Cardiac muscle cell (in vitro differentiated cells and primary cell): ENCODE results near the gene ZBTB42. TPM values are rescaled to one million over a fixed set of nuclear protein-coding genes. Genes with fewer than 3 reads are reported as not detected.

ENCODE experiments used
- DNase-seq, 2 donors: peaks; one replicate each; pipeline versions ENCODE4 v3.0.0 to v3.0.0-alpha.2; 2010 to 2017; ENCODE audit warnings: low read depth in 1 of 2, low spot score in 1 of 2
- H3K27ac ChIP-seq: fragments of 200-600 bp; sonication (generic); 2 replicates; pipeline ENCODE4 v1.5.1; 2016
- H3K27me3 ChIP-seq: fragments of 200-600 bp; sonication (generic); 2 replicates; pipeline ENCODE4 v1.6.0; 2016; ENCODE audit warnings: control low read depth
- H3K36me3 ChIP-seq: fragments of 200-600 bp; sonication (generic); 2 replicates; pipeline ENCODE4 v1.5.1; 2016; ENCODE audit warnings: control low read depth
- H3K4me1 ChIP-seq: fragments of 200-600 bp; sonication (generic); 2 replicates; pipeline ENCODE4 v1.8.1; 2017; ENCODE audit warnings: low read depth, mild to moderate bottlenecking, mixed run types
- H3K4me3 ChIP-seq: fragments of 200-600 bp; sonication (generic); 2 replicates; pipeline ENCODE4 v1.5.1; 2016; ENCODE audit warnings: mild to moderate bottlenecking
- H3K9me3 ChIP-seq: fragments of 200-600 bp; sonication (generic); 2 replicates; pipeline ENCODE4 v1.5.1; 2017; ENCODE audit warnings: low read depth, mild to moderate bottlenecking, control low read depth
- CTCF ChIP-seq: IDR thresholded peaks from 2 replicates; pipeline ENCODE4 v1.5.1; 2012; ENCODE audit warnings: low read depth, mild to moderate bottlenecking, low read length
- polyA plus RNA-seq: library from polyadenylated mRNA; unstranded; fragments of >200 nt; fragmentation: Nextera tagmentation; extraction: Ambion mirVana; gene quantifications from 2 replicates; pipeline ENCODE4 v1.2.1, GENCODE V29; 2016
- total RNA-seq: library from RNA; depleted of rRNA; stranded (reverse); fragments of >200 nt; gene quantifications from 2 replicates; pipeline ENCODE4 v1.2.3, GENCODE V29; 2016

The ZBTB42 gene
- total and polyA plus RNA-seq, 2 experiments from 2014 or later = 9.6 to 26.4 TPM

GRCh38 chr14:104816616-104816884 lies 15.6 kb downstream of the ZBTB42 start:
- Histone ChIP-seq H3K27me3 (no peaks in the 10 kb centered on the region), H3K4me1 (peaks cover 8% of the 10 kb centered on the region), H3K9me3 (no peaks in the 10 kb centered on the region), H3K27ac (peak overlapping the region; percentile 90), H3K4me3 (peak overlapping the region; percentile 77), H3K36me3 (no peaks in the 10 kb centered on the region)
- TF ChIP-seq CTCF = no peak
- no peak for DNase-seq

DNA sequence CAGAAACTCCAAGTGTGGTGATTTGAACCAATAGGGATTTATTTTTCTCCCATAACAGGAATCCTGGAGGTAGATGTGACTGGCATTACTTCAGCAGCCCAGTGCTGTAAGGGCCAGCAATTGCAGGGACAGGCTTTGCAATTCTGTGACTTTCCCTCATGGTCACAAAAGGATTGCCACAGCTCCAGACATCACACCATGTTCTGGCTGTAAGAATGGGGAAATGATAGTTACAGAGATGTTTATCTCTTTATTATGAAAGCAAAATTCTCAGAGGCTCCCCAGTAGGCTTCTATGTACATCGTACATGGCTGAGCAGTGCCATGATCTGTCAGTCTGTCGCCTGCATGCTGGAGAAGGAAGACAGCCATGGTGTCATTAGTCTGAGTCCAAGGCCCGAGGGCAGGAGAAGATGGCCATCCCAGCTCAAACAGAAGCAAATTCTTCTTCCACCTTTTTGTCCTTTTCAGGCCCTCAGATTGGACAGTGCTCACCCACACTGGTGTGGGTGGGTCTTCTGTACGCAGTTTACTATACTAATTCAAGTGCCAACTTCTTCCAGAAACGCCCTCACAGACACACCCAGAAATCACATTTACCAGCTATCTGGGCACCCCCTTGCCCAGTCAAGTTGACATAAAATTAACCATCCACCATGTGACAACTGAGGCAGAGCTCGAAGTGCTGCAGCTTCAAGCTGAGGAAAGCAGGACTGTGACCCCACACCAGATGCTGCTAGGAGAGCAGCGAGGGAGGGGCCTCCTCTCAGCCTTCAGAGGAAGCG lies 17.2 kb downstream of the ZBTB42 start:
- Histone ChIP-seq H3K9me3 (no peaks in the 10 kb centered on the region), H3K4me3 (no peak overlapping the region), H3K4me1 (peaks cover 8% of the 10 kb centered on the region), H3K27me3 (no peaks in the 10 kb centered on the region), H3K27ac (no peak overlapping the region), H3K36me3 (no peaks in the 10 kb centered on the region)
- TF ChIP-seq CTCF = no peak
- DNase-seq = no peak

- Histone ChIP-seq H3K27me3 (no peaks in the 10 kb centered on the region), H3K4me1 (peaks cover 8% of the 10 kb centered on the region), H3K36me3 (no peaks in the 10 kb centered on the region), H3K9me3 (no peaks in the 10 kb centered on the region), H3K4me3 (no peak overlapping the region), H3K27ac (no peak overlapping the region)
- DNase-seq = no peak
- TF ChIP-seq CTCF = no peak
Observed at GRCh38 chr14:104818714-104819161, 17.8 kb downstream of the ZBTB42 start.

GRCh38 chr14:104819361-104819781 lies 18.5 kb downstream of the ZBTB42 start:
- no peaks in the 10 kb centered on the region for H3K36me3 ChIP-seq
- H3K9me3 ChIP-seq = no peaks in the 10 kb centered on the region
- H3K27ac ChIP-seq = no peak overlapping the region
- H3K4me1 ChIP-seq = peaks cover 8% of the 10 kb centered on the region
- H3K27me3 ChIP-seq = no peaks in the 10 kb centered on the region
- TF ChIP-seq CTCF = no peak
- H3K4me3 ChIP-seq = no peak overlapping the region
- no peak for DNase-seq

GRCh38 chr14:104820669-104821228 lies 19.8 kb downstream of the ZBTB42 start:
- DNase-seq = peak; percentile 80 to 81

More at GRCh38 chr14:104820669-104821228, 19.8 kb downstream of the ZBTB42 start:
- Histone ChIP-seq H3K4me3 (no peak overlapping the region), H3K27me3 (peaks cover 5% of the 10 kb centered on the region), H3K36me3 (no peaks in the 10 kb centered on the region), H3K9me3 (no peaks in the 10 kb centered on the region), H3K4me1 (peaks cover 8% of the 10 kb centered on the region), H3K27ac (no peak overlapping the region)
- TF ChIP-seq CTCF = peak; percentile 67
